Activated naive CD8-positive, alpha-beta T cell (primary cell): Measurements from ENCODE around the gene SLC25A26.
"Not testable (repeated sequence)": the region's sequence is repeated elsewhere in the genome, so short reads cannot be mapped to it uniquely, and the experiment has no call there.

Experiments
- H3K27ac Mint-ChIP-seq: one replicate; pipeline ENCODE4 v1.8.0; 2021; ENCODE audit warnings: mixed read lengths
- H3K27me3 Mint-ChIP-seq: one replicate; pipeline ENCODE4 v1.8.0; 2021; ENCODE audit warnings: mixed read lengths
- H3K36me3 Mint-ChIP-seq: one replicate; pipeline ENCODE4 v1.8.0; 2021; ENCODE audit warnings: mixed read lengths
- H3K4me1 Mint-ChIP-seq: one replicate; pipeline ENCODE4 v1.8.0; 2021; ENCODE audit warnings: low read depth, mixed read lengths
- H3K4me3 Mint-ChIP-seq: one replicate; pipeline ENCODE4 v1.8.0; 2021; ENCODE audit warnings: mild to moderate bottlenecking, mixed read lengths
- H3K9me3 Mint-ChIP-seq: one replicate; pipeline ENCODE4 v1.8.0; 2021; ENCODE audit warnings: low read depth, mixed read lengths

SLC25A26 gene

DNA sequence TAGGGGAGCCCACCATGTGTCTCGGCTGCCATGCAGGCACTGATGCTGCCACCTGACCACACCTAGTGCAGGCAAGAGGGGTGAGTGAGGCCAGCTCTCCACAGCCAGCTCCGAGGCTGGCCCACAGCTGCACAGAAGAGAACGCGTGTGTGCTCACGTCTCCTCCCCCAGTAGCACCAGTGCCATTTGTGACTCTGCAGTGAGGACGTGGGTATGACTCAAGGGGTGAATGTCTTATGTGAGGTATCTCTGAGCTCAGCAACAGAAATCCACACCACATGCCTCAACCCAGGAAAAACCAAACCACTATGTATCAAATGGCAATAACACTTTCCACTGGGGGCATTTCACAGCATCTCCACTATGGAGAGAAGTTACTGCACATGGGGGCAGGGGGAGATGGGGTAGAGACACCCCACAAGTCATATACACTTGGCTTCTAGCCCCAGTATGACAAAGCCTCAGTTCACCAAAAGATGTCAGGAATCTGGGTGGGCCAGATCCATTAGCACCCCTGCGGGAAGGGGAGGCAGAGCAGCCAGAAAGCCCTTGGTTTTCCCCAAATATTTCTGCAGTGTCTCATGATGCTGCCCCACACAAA, 192.4 kb downstream of the SLC25A26 start:
- Mint-ChIP-seq H3K27ac (no peak overlapping the region), H3K36me3 (no peaks in the 10 kb centered on the region), H3K9me3 (no peaks in the 10 kb centered on the region), H3K27me3 (no peaks in the 10 kb centered on the region), H3K4me3 (no peak overlapping the region), H3K4me1 (peaks cover 2% of the 10 kb centered on the region)

DNA sequence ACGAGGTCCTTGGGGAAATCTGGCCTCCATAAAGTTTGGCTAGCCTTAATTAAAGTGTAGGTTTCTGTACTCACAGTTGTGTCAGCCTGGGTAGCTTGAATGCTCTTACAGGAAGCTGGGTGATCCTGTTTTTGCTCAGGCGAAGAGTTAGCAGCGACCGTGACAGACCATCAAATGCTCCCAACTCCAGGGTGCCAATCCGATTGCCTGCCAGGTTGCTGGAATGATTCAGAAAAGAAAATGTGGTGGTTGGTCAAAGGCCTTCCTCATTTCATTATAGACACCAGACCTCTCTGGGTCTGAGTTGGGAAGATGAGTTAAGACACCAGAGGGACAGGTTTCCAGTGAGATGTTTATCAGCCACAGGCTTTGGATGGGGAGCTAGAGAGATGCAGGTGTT, 194.0 kb downstream of the SLC25A26 start:
- Mint-ChIP-seq H3K9me3 (no peaks in the 10 kb centered on the region), H3K36me3 (no peaks in the 10 kb centered on the region), H3K27ac (no peak overlapping the region)

DNA sequence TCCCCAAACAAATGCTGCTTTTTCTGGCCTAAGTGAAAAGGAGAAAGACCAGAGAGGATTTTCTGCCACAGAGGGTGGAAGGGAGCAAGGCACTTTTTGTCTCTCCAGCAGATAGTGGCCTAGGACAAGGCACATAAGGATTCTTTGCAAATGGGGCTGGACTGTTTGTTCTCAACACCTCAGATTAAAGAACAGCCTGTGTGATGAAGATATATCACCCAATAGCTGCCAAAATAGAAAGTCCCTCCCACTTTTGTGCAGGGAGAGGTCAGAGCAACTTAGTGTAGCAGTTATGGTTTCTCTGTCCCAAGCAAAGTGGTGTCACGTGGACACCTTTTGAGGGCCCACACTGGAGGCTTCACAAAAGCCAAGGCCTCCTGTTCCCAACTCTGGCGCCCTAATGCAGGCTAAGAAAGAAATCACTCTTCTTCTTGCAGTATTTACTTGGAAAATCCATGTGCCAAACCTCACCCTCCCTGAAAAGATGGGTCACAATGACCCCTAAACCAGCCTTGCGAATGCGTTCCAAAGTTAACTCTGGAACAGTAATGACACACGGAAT, 195.1 kb downstream of the SLC25A26 start:
- peaks cover 2% of the 10 kb centered on the region for H3K4me1 Mint-ChIP-seq
- H3K36me3 Mint-ChIP-seq: peaks cover 8% of the 10 kb centered on the region
- H3K4me3 Mint-ChIP-seq: no peak overlapping the region
- H3K27me3 Mint-ChIP-seq: no peaks in the 10 kb centered on the region
- H3K9me3 Mint-ChIP-seq: peaks cover 7% of the 10 kb centered on the region
- H3K27ac Mint-ChIP-seq: no peak overlapping the region

More for the DNA sequence above, 194.0 kb downstream of the SLC25A26 start:
- Mint-ChIP-seq H3K27me3 (no peaks in the 10 kb centered on the region), H3K4me3 (no peak overlapping the region), H3K4me1 (peaks cover 2% of the 10 kb centered on the region)

DNA sequence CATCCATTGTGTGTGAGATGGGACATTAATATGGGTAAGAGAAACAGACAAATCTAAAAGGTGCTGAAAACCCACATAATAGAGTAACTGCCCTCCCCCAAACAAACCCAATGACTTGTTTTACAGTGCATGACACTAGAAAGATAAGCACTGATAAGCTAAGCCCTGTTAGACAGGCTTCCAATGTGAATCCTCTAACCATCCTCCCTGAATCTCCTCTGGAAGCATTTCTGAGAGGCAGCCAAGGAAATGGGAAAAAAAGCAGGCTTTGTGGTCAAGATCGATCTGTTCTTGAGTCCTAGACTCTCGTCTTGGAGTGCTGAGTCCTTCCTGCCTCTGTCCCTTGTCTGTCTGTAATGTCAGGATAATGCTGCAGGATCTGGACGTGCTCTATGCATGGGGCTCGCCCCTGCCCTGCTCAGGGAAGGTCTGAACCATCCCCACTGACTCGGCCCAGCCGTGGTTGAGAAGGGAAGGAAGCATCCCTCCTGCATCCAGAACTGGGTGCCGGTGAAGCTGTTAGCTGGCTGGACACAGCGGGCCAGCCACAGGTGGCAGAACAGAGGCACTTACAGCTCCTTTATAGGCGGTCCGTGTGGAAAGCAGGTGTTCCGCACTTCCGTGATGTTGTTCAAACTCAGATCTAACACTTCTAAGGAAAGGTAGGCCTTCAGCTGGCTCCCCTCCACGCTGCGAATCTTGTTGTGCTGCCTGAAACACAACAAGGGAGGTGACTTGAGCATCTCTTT, 195.9 kb downstream of the SLC25A26 start:
- Mint-ChIP-seq H3K27ac (no peak overlapping the region), H3K4me3 (no peak overlapping the region), H3K4me1 (no peaks in the 10 kb centered on the region), H3K27me3 (no peaks in the 10 kb centered on the region), H3K9me3 (peaks cover 7% of the 10 kb centered on the region), H3K36me3 (peaks cover 8% of the 10 kb centered on the region)

DNA sequence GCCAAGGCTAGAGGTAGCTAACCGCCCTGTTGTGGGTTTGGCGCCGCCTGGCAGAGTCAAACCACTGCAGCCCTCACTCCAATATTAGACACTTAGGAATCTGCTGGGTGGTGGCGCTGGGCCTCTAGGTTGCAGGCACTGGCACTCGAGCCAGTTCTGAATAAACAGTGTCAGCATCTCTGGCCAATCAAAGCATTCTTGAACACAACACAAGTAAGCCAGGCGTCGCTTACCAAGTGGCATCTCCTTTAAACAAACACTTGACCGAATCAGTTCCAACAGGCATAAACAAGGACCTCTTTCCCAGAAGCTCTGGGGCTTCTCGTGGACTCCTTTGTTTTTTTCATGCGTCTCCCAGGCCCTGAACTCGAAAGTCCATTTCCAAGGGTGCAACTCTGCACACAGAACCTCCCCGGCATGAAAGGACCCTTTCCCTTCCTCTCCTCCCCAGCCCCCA, 197.7 kb downstream of the SLC25A26 start:
- Mint-ChIP-seq H3K36me3 (peaks cover 12% of the 10 kb centered on the region), H3K4me1 (no peaks in the 10 kb centered on the region), H3K4me3 (no peak overlapping the region), H3K27ac (no peak overlapping the region), H3K27me3 (no peaks in the 10 kb centered on the region), H3K9me3 (peaks cover 11% of the 10 kb centered on the region)

DNA sequence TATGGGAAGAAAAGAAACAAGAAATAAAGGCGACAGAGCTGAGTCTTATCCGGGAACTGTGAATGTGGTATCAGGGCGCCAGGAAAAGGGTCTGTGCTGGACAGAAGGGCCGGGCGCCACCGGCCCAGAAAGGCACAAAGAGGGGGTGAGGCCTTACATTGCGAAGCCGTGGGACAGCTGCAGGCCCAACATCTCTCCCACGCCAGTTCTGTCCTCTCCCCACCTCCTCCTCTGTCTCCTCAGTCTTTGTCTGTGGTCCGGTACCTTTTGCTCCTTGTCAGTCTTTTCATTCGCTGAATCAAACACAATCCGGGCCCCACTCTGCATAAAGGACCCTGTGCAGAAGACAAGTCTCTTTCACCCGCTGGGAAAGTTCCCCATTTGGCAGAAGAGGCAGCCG, 198.2 kb downstream of the SLC25A26 start:
- Mint-ChIP-seq H3K36me3 (peaks cover 14% of the 10 kb centered on the region), H3K4me3 (no peak overlapping the region), H3K27ac (no peak overlapping the region), H3K9me3 (peaks cover 11% of the 10 kb centered on the region), H3K27me3 (no peaks in the 10 kb centered on the region), H3K4me1 (no peaks in the 10 kb centered on the region)

DNA sequence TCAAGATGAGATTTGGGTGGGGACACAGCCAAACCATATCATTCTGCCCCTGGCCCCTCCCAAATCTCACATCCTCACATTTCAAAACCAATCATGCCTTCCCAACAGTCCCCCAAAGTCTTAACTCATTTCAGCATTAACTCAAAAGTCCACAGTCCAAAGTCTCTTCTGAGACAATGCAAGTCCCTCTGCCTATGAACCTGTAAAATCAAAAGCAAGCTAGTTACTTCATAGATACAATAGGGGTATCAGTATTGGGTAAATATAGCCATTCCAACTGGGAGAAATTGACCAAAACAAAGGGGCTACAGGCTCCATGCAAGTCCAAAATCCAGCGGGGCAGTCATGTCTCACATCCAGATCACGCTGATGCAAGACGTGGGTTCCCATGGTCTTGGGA, 200.3 kb downstream of the SLC25A26 start:
- H3K4me3 Mint-ChIP-seq, H3K27ac Mint-ChIP-seq, H3K4me1 Mint-ChIP-seq, H3K27me3 Mint-ChIP-seq: not testable (repeated sequence)
- Mint-ChIP-seq H3K9me3 (peaks cover 11% of the 10 kb centered on the region), H3K36me3 (peaks cover 18% of the 10 kb centered on the region)

DNA sequence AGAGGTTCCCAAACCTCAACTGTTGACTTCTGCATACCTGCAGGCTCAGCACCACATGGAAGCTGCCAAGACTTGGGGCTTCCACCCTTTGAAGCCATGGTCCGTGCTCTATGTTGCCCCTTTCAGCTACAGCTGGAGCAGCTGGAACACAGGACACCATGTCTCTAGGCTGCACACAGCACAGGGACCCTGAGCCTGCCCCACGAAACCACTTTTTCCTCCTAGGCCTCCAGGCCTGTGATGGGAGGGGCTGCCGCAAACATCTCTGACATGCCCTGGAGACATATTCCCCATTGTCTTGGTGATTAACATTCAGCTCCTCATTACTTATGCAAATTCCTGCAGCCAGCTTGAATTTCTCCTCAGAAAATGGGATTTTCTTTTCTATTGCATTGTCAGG, 201.1 kb downstream of the SLC25A26 start:
- H3K4me3 Mint-ChIP-seq, H3K27ac Mint-ChIP-seq, H3K4me1 Mint-ChIP-seq, H3K27me3 Mint-ChIP-seq: not testable (repeated sequence)
- Mint-ChIP-seq H3K9me3 (peaks cover 11% of the 10 kb centered on the region), H3K36me3 (peaks cover 18% of the 10 kb centered on the region)

DNA sequence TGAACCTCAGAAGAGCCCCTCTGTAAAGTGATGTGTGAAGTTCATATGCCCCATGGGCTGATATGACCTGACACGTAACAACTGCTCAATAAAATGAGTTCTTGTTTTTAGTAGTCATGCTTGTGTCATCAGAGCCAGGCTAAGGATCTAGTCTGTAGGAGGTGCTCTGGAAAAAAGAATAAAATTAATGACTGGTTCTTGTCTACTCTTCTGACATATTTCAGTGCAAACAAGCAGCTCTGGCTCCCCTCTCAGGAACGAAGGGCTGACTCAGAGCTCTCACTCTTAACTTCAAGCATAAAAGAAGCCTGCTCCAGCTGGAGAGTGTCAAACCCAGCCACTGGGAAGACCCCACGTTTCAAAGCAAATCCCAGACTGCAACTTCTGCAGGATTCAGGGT, 203.0 kb downstream of the SLC25A26 start:
- Mint-ChIP-seq H3K36me3 (peaks cover 18% of the 10 kb centered on the region), H3K27ac (no peak overlapping the region), H3K4me3 (no peak overlapping the region), H3K9me3 (peaks cover 11% of the 10 kb centered on the region), H3K27me3 (no peaks in the 10 kb centered on the region), H3K4me1 (peaks cover 4% of the 10 kb centered on the region)

DNA sequence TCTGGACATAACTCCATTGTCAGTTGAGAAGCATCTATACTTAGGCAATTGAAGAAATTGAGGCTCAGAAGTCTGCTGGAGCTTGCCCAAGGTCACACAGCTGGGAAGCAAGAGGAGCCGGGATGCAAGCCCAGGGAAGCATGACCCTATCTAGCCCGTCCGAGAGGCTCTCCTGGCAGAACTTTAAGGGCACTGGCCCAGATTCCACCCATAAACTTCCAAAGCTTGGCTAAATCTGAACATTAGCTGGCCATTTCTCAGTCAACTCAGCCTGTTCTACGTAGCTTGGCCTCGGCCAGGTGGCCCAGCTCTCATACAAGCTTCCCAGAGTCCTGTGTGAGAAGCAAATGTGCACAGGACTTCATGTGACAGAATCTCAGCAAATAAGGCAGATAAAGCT, 204.2 kb downstream of the SLC25A26 start:
- H3K9me3 Mint-ChIP-seq: peaks cover 11% of the 10 kb centered on the region
- H3K27ac Mint-ChIP-seq: no peak overlapping the region
- H3K4me1 Mint-ChIP-seq: peaks cover 4% of the 10 kb centered on the region
- no peaks in the 10 kb centered on the region for H3K27me3 Mint-ChIP-seq
- no peak overlapping the region for H3K4me3 Mint-ChIP-seq
- peaks cover 17% of the 10 kb centered on the region for H3K36me3 Mint-ChIP-seq

DNA sequence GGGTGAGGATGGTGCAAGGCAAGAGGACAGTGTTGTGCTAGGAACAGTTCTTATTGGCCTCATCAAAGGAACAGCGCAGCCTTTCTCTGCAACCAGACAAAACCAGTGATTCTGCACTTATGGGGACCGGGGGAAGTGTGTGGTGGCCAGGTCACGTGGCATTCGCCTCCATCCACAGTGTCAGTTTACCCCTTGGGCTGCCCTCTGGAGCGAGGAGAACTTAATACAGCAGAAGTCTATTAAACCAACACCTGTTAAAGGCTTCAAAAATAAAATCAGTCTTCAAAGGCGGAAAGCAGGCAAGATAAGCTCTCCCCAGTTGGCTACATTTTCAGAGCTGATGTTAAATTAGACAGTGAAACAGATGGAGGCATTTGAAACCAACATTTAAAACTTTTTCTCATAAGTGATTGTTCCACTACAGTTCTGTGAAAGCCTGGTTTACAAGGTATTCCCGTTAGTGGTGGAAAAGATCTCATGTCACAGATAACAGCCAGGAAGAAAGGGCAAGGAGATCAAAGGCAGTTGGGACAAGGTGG, 204.8 kb downstream of the SLC25A26 start:
- H3K4me3 Mint-ChIP-seq: no peak overlapping the region
- peaks cover 6% of the 10 kb centered on the region for H3K9me3 Mint-ChIP-seq
- no peak overlapping the region for H3K27ac Mint-ChIP-seq
- peaks cover 11% of the 10 kb centered on the region for H3K36me3 Mint-ChIP-seq
- H3K4me1 Mint-ChIP-seq: peaks cover 4% of the 10 kb centered on the region
- H3K27me3 Mint-ChIP-seq: no peaks in the 10 kb centered on the region

DNA sequence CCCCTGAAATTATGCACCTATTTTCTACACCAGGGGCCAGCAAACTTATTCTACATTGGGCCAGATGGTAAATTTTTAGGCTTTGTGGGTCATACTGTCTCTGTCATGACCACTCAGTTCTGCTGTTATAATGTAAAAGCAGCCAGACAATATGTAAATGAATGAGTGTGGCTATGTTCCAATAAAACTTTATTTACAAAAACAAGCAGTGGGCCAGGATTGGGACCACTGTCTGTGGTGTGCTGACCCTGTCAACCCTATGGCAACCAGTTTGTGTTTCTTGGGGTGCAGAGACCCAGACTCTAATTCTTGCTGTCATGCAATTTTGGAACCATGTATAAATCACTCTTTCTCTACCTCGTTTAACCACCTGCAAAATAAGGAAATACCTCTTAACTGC, 205.3 kb downstream of the SLC25A26 start:
- H3K36me3 Mint-ChIP-seq: peaks cover 9% of the 10 kb centered on the region
- peaks cover 4% of the 10 kb centered on the region for H3K4me1 Mint-ChIP-seq
- H3K9me3 Mint-ChIP-seq: peaks cover 5% of the 10 kb centered on the region
- no peak overlapping the region for H3K4me3 Mint-ChIP-seq
- H3K27ac Mint-ChIP-seq: no peak overlapping the region
- H3K27me3 Mint-ChIP-seq: no peaks in the 10 kb centered on the region

DNA sequence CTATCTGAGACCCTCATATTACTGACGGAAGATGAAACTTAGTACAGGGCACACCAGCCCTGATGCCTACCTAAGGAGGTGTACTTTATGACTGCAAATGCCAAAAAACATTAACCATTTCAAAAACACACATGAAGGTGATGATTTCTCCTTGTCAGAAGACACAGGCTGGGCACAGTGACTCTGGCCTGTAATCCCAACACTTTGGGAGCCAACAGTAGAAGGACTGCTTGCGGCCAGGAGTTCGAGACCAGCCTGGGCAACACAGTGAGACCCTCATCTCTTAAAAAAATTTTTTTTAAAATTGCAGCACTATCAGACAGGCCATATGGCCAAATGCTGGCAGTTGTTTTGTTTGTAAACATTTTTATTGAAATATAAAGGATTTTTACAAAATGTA, 206.6 kb downstream of the SLC25A26 start:
- Mint-ChIP-seq H3K27me3 (no peaks in the 10 kb centered on the region), H3K9me3 (peaks cover 1% of the 10 kb centered on the region), H3K4me1 (peaks cover 4% of the 10 kb centered on the region), H3K27ac (no peak overlapping the region), H3K4me3 (no peak overlapping the region), H3K36me3 (peaks cover 9% of the 10 kb centered on the region)

DNA sequence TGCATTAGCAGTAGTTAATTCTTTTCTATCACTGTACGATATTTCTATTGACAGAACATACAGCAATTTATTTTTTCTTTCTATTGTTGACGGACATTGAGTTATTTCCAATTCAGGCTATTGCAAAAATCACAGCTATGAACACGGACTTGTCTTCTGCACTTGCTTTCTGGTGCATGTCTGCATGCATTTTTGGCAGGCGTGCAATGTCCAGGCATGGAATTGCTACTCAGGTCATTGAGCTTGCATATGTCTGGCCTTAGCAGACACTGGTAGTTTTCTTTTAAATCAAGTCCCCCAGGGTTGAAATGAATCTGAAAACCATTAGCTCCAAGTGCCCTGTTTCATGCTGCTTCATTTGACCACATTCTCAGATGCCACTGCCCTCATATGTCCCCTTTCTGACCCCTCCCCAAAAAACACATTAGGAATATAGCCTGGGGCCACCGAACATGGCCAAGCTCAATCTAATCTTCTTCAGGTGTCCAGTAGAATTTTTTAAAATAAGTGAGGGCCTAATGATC, 207.2 kb downstream of the SLC25A26 start:
- Mint-ChIP-seq H3K27me3 (no peaks in the 10 kb centered on the region), H3K9me3 (no peaks in the 10 kb centered on the region), H3K27ac (no peak overlapping the region), H3K36me3 (peaks cover 7% of the 10 kb centered on the region), H3K4me3 (no peak overlapping the region), H3K4me1 (peaks cover 4% of the 10 kb centered on the region)
